Lower leg skin (tissue), 4 donors: ENCODE data around the gene CENPP. TPM values are rescaled to one million over a fixed set of nuclear protein-coding genes. Genes with fewer than 3 reads are reported as not detected.

Experiments
- DNase-seq, 2 donors: peaks; one replicate each; pipeline ENCODE4 v3.0.0-alpha.2; 2019; ENCODE audit warnings: low spot score in 2 of 2
- H3K4me3 ChIP-seq: fragments of 200-600 bp; sonication (generic); 2 replicates; pipeline ENCODE4 v1.5.1; 2017; ENCODE audit warnings: mild to moderate bottlenecking, low read depth; ENCODE audit not compliant: poor library complexity, severe bottlenecking
- POLR2A ChIP-seq, 2 donors: fragments of 450-650 bp; IDR thresholded peaks; one replicate each; pipeline ENCODE4 v1.6.1; 2016 to 2017; ENCODE audit warnings: antibody characterized with exemption in 2 of 2, mild to moderate bottlenecking in 1 of 2, moderate library complexity in 1 of 2
- WGBS, 2 donors: methylation state at CpG; one replicate each; pipeline ENCODE4 v1.1.5; 2018; 5-methylcytosine and 5-hydroxymethylcytosine counted together
- intact Hi-C: fragments of 100-400 bp; cut with DNase I; formaldehyde crosslinking; loops from one replicate; pipeline ENCODE4 v1.15.0; 2023; ENCODE audit warnings: low total_unique reads
- total RNA-seq, 4 donors: library from RNA; depleted of rRNA; stranded (reverse); fragments of >200 nt; gene quantifications; one replicate each; pipeline ENCODE4 v1.1.0, GENCODE V29; 2016
- TF ChIP-seq, protein P1 (sequence below), 3 donors: fragments of 450-650 bp; IDR thresholded peaks; one replicate each; pipeline ENCODE4 v1.5.1; 2016; ENCODE audit warnings: antibody characterized with exemption in 3 of 3, mild to moderate bottlenecking in 3 of 3, moderate library complexity in 2 of 3

The CENPP gene
- total RNA-seq, 4 donors from 2014 or later = 7.8 to 28.8 (median 12.2) TPM

DNA sequence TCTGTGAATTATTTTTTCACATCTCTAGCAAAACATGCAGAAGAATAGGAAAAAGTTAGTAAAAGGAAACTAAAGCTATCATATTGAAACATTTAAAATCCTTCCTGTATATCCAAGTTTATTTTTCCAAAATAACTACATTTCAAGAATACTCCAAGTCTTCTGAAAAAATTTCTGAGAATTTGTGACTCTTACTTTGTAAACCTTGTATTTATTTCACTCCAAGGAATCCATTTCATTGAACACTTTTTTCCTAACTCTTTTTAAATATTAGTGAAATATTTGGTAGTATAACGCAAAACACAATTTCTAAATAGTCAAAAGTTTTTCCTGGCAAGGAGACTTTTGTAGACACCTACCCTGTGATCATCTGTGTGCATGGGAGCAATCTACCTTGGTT is 190.8 kb downstream of the CENPP start:
- intact Hi-C loops = no loop called here
- DNase-seq = no peak
- TF ChIP-seq POLR2A (IDR thresholded peaks at IDR 0.05) = no peak
- TF ChIP-seq, protein P1, sequence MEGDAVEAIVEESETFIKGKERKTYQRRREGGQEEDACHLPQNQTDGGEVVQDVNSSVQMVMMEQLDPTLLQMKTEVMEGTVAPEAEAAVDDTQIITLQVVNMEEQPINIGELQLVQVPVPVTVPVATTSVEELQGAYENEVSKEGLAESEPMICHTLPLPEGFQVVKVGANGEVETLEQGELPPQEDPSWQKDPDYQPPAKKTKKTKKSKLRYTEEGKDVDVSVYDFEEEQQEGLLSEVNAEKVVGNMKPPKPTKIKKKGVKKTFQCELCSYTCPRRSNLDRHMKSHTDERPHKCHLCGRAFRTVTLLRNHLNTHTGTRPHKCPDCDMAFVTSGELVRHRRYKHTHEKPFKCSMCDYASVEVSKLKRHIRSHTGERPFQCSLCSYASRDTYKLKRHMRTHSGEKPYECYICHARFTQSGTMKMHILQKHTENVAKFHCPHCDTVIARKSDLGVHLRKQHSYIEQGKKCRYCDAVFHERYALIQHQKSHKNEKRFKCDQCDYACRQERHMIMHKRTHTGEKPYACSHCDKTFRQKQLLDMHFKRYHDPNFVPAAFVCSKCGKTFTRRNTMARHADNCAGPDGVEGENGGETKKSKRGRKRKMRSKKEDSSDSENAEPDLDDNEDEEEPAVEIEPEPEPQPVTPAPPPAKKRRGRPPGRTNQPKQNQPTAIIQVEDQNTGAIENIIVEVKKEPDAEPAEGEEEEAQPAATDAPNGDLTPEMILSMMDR (IDR thresholded peaks at IDR 0.05) = no peak
- WGBS, 2 donors = 82 to 83% methylated on average over 1 of the region's 1 CpG
- no peak overlapping the region for H3K4me3 ChIP-seq

DNA sequence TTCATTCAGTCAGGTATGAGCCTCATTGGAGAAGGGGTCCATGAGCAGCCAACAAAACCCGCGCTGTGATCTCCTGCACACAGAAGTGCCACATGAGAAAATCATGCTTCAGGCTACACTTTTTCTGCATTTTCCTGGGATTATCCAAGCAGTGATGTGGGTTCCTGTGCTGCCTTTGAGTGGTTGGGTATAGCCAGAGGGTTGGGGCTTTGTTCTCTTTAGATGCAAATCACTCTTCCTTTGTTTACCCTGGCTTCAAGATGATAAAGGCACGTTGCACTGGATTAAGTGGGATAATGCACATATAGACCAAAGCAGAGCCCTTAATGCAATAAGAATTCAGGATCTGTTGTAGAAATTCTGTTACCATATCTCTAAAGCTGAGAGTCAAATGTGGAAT is 191.3 kb downstream of the CENPP start:
- no peak for TF ChIP-seq POLR2A (IDR thresholded peaks at IDR 0.05)
- TF ChIP-seq, protein P1 (IDR thresholded peaks at IDR 0.05) = no peak
- no peak for DNase-seq
- WGBS, 2 donors = 81% methylated on average over 3 of the region's 3 CpGs
- intact Hi-C loops = no loop called here
- no peak overlapping the region for H3K4me3 ChIP-seq

DNA sequence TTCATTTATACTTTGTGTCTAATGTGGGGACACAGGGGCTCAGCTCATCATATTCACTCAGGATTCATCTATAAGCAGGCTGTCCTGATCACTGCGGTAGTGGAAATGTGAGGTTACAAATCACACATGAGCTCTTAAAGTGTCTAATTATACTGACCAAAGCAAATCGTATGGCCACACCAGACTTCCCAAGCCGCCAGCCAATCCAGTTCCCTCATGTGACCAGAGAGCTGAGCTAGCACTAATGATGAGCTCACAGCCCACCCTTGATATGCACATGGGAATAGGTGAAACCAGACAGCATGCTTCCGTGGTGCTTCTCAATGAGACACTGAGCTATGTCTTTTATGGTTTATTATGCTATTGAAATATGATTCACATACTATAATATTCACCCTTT is 192.4 kb downstream of the CENPP start:
- intact Hi-C loops = no loop called here
- no peak overlapping the region for H3K4me3 ChIP-seq
- no peak for TF ChIP-seq POLR2A (IDR thresholded peaks at IDR 0.05)
- TF ChIP-seq, protein P1 (IDR thresholded peaks at IDR 0.05) = no peak
- no peak for DNase-seq
- 87 to 89% methylated on average over 4 of the region's 4 CpGs for WGBS, 2 donors

DNA sequence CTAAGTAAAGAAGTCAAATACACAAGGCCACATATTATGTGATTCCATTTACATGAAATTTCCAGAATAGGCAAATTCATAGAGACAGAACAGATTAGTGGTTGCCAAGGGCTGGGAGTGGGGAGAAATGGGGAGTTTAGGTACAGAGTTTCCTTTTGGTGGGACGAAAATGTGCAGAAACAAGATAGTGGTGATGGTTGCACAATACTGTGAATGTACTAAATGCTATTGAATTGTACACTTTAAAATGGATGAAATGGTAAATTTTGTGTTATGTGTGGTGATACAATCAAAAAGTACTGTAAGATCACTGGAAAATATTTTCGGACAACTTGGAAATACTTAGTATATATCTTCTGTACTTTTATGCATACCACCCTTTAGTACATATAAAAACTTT is 195.1 kb downstream of the CENPP start:
- H3K4me3 ChIP-seq = no peak overlapping the region
- DNase-seq = no peak
- 94 to 98% methylated on average over 2 of the region's 2 CpGs for WGBS, 2 donors
- intact Hi-C loops = no loop called here
- no peak for TF ChIP-seq POLR2A (IDR thresholded peaks at IDR 0.05)
- TF ChIP-seq, protein P1 (IDR thresholded peaks at IDR 0.05) = no peak

DNA sequence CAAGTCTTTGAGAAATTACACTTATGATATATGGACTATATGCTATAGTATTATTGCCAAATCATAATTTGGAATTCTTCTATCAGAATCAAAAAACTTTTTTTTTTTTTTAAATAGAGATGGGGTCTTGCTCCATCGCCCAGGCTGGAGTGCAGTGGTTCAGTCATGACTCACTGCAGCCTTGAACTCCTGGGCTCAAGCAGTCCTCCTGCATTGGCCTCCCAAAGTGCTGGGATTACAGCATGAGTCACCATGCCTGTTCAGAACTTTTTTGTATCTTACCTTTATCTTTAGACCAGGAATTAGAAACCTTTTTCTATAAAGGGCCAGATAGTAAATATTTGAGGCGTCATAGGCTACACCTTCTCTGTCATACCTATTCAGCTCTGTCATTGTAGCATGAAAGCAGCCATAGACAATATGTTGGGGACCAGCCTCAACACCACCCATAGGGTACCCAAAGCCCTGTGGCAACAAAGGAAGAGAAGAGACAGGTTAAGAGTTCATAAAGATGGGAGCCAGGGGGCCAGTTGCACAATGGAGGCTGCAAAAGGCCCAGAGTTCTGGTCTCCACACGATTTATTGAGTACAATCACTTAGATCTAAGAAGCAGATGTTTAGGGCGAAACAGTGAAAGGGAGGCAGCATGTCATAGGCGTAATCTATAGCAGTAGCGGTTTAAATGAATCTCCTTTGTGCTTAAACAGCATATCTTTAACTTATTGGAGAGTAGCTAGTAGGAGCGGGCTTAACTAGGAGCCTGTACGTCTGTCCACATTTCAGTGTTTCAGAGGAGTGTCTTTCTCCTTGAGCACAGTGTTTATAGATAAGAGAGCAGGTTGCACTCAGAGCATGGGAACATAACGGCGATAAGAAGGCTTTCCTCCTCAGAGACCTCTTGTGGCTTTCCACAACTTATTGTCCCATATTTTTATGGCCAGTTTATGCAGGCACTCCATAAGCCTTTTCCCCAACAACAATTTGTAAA is 197.5 kb downstream of the CENPP start:
- intact Hi-C loops = no loop called here
- H3K4me3 ChIP-seq = no peak overlapping the region
- no peak for TF ChIP-seq POLR2A (IDR thresholded peaks at IDR 0.05)
- TF ChIP-seq, protein P1 (IDR thresholded peaks at IDR 0.05) = no peak
- no peak for DNase-seq
- WGBS, 2 donors = 93 to 94% methylated on average over 10 of the region's 10 CpGs
